Measurements from ENCODE around the gene KCNMA1. TPM values are rescaled to one million over a fixed set of nuclear protein-coding genes. Genes with fewer than 3 reads are reported as not detected.

Gene KCNMA1
- total RNA-seq, 1 experiment from 2014 or later: 0.70 TPM

DNA sequence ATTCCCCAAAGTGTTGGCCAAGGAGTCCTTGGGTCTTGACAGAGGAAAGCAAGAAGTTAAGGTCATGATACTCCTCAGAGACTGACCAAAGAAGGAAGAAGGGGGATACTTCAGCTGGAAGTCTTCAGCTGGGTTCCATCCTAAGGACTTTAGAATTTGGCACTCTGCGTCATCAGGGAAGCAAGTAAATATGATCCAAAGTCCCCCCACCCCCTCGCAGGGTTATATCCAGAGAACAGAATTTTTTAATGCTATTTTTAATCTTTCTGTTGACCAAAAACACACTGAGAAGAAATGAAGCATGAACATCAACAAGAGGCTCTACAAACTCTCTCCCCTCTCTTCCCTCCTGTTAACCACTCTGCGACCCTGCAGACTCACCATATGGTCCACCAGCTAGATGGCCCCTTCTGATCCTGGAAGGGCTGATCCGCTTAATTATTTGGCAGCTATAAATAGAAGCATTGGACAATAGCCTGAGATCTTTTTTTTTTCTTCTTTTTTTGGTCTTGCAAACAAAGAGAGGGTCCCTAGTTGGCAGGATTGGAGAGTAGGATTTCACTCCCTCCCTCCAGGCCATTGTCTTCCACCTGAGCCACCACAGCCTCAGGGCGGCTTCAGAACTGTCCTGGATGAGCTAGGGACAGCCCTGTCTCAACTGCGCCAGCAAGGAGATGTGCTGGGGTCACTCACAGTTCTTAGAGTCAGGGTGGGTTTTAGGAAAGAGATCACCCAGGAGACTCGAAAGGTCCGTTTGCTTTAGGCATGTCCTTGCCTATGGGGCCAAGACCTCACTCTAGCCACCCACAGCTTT, 196.0 kb downstream of the KCNMA1 start:
- Histone ChIP-seq H3K9me3 (ENCODE audit: insufficient read depth, low read depth) (no peaks in the 10 kb centered on the region), H3K36me3 (ENCODE audit: low read depth) (no peaks in the 10 kb centered on the region), H2AFZ (no peak overlapping the region), H3F3A (ENCODE audit: insufficient read depth, low read depth) (no peaks in the 10 kb centered on the region), H4K20me1 (ENCODE audit: insufficient read depth) (no peaks in the 10 kb centered on the region), H3K27ac (no peak overlapping the region), H3K4me3 (no peak overlapping the region), H3K4me1 (replicated peaks; ENCODE audit: insufficient read depth) (no peaks in the 10 kb centered on the region), H3K9me2 (ENCODE audit: insufficient read depth) (no peaks in the 10 kb centered on the region), H3K4me2 (no peak overlapping the region), H3K27me3 (ENCODE audit: insufficient read depth, low read depth) (no peaks in the 10 kb centered on the region), H3K79me2 (ENCODE audit: low read depth) (no peaks in the 10 kb centered on the region)
- POLR2A ChIA-PET (ENCODE audit: unreplicated experiment): no interaction called here
- no peak for TF ChIP-seq EZH2 (IDR thresholded peaks at IDR 0.05; ENCODE audit: low read depth)
- TF ChIP-seq, protein P1, sequence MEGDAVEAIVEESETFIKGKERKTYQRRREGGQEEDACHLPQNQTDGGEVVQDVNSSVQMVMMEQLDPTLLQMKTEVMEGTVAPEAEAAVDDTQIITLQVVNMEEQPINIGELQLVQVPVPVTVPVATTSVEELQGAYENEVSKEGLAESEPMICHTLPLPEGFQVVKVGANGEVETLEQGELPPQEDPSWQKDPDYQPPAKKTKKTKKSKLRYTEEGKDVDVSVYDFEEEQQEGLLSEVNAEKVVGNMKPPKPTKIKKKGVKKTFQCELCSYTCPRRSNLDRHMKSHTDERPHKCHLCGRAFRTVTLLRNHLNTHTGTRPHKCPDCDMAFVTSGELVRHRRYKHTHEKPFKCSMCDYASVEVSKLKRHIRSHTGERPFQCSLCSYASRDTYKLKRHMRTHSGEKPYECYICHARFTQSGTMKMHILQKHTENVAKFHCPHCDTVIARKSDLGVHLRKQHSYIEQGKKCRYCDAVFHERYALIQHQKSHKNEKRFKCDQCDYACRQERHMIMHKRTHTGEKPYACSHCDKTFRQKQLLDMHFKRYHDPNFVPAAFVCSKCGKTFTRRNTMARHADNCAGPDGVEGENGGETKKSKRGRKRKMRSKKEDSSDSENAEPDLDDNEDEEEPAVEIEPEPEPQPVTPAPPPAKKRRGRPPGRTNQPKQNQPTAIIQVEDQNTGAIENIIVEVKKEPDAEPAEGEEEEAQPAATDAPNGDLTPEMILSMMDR (conservative IDR thresholded peaks at IDR 0.05): no peak
- no TSS peak for BruUV-seq (replicated peaks)
- CTCF ChIA-PET: no interaction called here
- intact Hi-C loops (cut with micrococcal nuclease; ENCODE audit: unreplicated experiment): no loop called here
- DNase-seq: no peak

DNA sequence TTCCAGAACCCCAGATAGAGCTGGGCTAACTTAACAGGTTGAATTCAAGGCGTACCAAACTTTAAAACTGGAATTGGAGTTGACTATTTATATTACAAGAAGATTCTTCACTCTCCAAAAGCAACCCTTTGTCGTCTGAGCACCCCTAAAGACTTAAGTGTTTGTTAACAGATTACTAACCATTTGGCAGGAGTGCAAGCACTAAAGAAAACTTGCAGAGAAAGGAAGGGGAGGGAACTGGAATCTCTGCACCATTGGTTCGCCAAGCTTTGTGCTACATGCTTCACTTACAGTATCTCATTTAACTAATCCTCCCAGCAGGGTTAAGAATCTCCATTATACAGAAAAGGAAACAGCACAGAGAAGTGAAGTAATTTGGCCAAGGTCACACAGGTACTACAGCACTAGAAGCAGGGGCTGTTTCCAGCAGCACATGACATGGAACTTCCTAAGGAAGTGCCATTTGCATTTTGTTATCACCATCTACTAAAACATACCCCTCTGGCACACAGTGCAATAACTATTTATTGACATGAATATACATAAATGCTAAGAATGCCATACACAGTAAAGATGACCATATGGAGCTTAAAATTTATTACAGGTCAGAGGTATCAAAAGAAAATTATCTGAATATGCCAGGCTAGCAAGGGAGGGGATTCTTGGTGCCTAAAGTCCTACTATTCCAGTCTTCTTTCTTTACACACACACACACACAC, 201.2 kb downstream of the KCNMA1 start:
- H3K27me3 ChIP-seq (ENCODE audit: insufficient read depth, low read depth): no peaks in the 10 kb centered on the region
- intact Hi-C loops (cut with micrococcal nuclease; ENCODE audit: unreplicated experiment): no loop called here
- H3K4me2 ChIP-seq: no peak overlapping the region
- no peak overlapping the region for H3K27ac ChIP-seq
- BruUV-seq (replicated peaks): no TSS peak
- TF ChIP-seq EZH2 (IDR thresholded peaks at IDR 0.05; ENCODE audit: low read depth): no peak
- TF ChIP-seq, protein P1 (conservative IDR thresholded peaks at IDR 0.05): no peak
- no peak overlapping the region for H2AFZ ChIP-seq
- no peaks in the 10 kb centered on the region for H3K36me3 ChIP-seq (ENCODE audit: low read depth)
- H3K9me2 ChIP-seq (ENCODE audit: insufficient read depth): no peaks in the 10 kb centered on the region
- H4K20me1 ChIP-seq (ENCODE audit: insufficient read depth): no peaks in the 10 kb centered on the region
- no peaks in the 10 kb centered on the region for H3K4me1 ChIP-seq (replicated peaks; ENCODE audit: insufficient read depth)
- H3K4me3 ChIP-seq: no peak overlapping the region
- ChIA-PET POLR2A (ENCODE audit: unreplicated experiment) (no interaction called here), CTCF (no interaction called here)
- H3F3A ChIP-seq (ENCODE audit: insufficient read depth, low read depth): no peaks in the 10 kb centered on the region
- no peak for DNase-seq
- no peaks in the 10 kb centered on the region for H3K79me2 ChIP-seq (ENCODE audit: low read depth)
- no peaks in the 10 kb centered on the region for H3K9me3 ChIP-seq (ENCODE audit: insufficient read depth, low read depth)

- no peaks in the 10 kb centered on the region for H3K79me2 ChIP-seq (ENCODE audit: low read depth)
- TF ChIP-seq, protein P1 (conservative IDR thresholded peaks at IDR 0.05): no peak
- TF ChIP-seq EZH2 (IDR thresholded peaks at IDR 0.05; ENCODE audit: low read depth): no peak
- intact Hi-C loops (cut with micrococcal nuclease; ENCODE audit: unreplicated experiment): loop anchor here (5.0 kb wide), 1 partner anchor 356 kb away; no protein-coding TSS in a partner anchor
- no peaks in the 10 kb centered on the region for H3K4me1 ChIP-seq (replicated peaks; ENCODE audit: insufficient read depth)
- no peaks in the 10 kb centered on the region for H3K27me3 ChIP-seq (ENCODE audit: insufficient read depth, low read depth)
- DNase-seq: no peak
- no peak overlapping the region for H2AFZ ChIP-seq
- H3K4me3 ChIP-seq: no peak overlapping the region
- POLR2A ChIA-PET (ENCODE audit: unreplicated experiment): no interaction called here
- H3K9me3 ChIP-seq (ENCODE audit: insufficient read depth, low read depth): no peaks in the 10 kb centered on the region
- no peaks in the 10 kb centered on the region for H3K9me2 ChIP-seq (ENCODE audit: insufficient read depth)
- H4K20me1 ChIP-seq (ENCODE audit: insufficient read depth): no peaks in the 10 kb centered on the region
- no peak overlapping the region for H3K4me2 ChIP-seq
- no peak overlapping the region for H3K27ac ChIP-seq
- no peaks in the 10 kb centered on the region for H3K36me3 ChIP-seq (ENCODE audit: low read depth)
- H3F3A ChIP-seq (ENCODE audit: insufficient read depth, low read depth): no peaks in the 10 kb centered on the region
- no TSS peak for BruUV-seq (replicated peaks)
- CTCF ChIA-PET: no interaction called here
Measured at GRCh38 chr10:77433546-77433945, 204.1 kb downstream of the KCNMA1 start.

Data from PC-9 (cell line).